HG03060 (cell line): ENCODE measurements around the gene CNTROB.

Experiments used
- ATAC-seq: cut with Tn5 transposase; IDR thresholded peaks from one replicate; pipeline ENCODE4 v1.9.1; 2021; ENCODE audit warnings: low read depth, moderate number of reproducible peaks; ENCODE audit not compliant: unreplicated experiment

CNTROB gene

GRCh38 chr17:7977805-7978204, 45.8 kb downstream of the CNTROB start:
- ATAC-seq = no peak

GRCh38 chr17:7982173-7982572, 50.2 kb downstream of the CNTROB start:
- ATAC-seq = no peak

GRCh38 chr17:7982666-7983065, 50.7 kb downstream of the CNTROB start:
- ATAC-seq = no peak

- no peak for ATAC-seq
Observed at GRCh38 chr17:7984904-7985303, 52.9 kb downstream of the CNTROB start.

GRCh38 chr17:7987112-7987893, 55.3 kb downstream of the CNTROB start:
- ATAC-seq = no peak

GRCh38 chr17:7988750-7989178, 56.8 kb downstream of the CNTROB start:
- ATAC-seq = no peak

- no peak for ATAC-seq
Observed at GRCh38 chr17:7989781-7990655, 58.0 kb downstream of the CNTROB start.

GRCh38 chr17:7992516-7992915, 60.5 kb downstream of the CNTROB start:
- no peak for ATAC-seq

- ATAC-seq = no peak
Observed at GRCh38 chr17:7992924-7993323, 60.9 kb downstream of the CNTROB start.

- ATAC-seq = no peak
Observed at GRCh38 chr17:7993972-7994589, 62.1 kb downstream of the CNTROB start.

- no peak for ATAC-seq
Observed at GRCh38 chr17:7995724-7996123, 63.7 kb downstream of the CNTROB start.

- ATAC-seq = no peak
Observed at GRCh38 chr17:7997186-7997585, 65.2 kb downstream of the CNTROB start.
